NT2/D1 (cell line): ENCODE data around the gene AMOT.
A peak's percentile ranks its signal among the peaks of the same experiment; 100 is the strongest.

Experiments
- DNase-seq: peaks from one replicate; pipeline ENCODE4 v3.0.0-alpha.2; 2011; ENCODE audit warnings: low read depth, low spot score
- H3K27me3 ChIP-seq: 2 replicates; pipeline ENCODE4 v1.6.0; 2011; ENCODE audit warnings: mild to moderate bottlenecking; ENCODE audit not compliant: insufficient read length, insufficient read depth
- H3K36me3 ChIP-seq: 2 replicates; pipeline ENCODE4 v1.6.1; 2011; ENCODE audit warnings: mild to moderate bottlenecking, low read length, mixed read lengths; ENCODE audit not compliant: insufficient read depth, insufficient read length
- H3K4me1 ChIP-seq: 2 replicates; pipeline ENCODE4 v1.5.1; 2011; ENCODE audit not compliant: insufficient read depth, insufficient read length
- H3K4me3 ChIP-seq: 2 replicates; pipeline ENCODE4 v1.5.1; 2011; ENCODE audit warnings: low read depth; ENCODE audit not compliant: insufficient read length
- H3K9ac ChIP-seq: 2 replicates; pipeline ENCODE4 v1.6.0; 2011; ENCODE audit warnings: low read depth; ENCODE audit not compliant: insufficient read length
- H3K9me3 ChIP-seq: 2 replicates; pipeline ENCODE4 v1.5.1; 2011; ENCODE audit warnings: mild to moderate bottlenecking, low read length; ENCODE audit not compliant: insufficient read depth
- SUZ12 ChIP-seq: IDR thresholded peaks from 2 replicates; pipeline ENCODE4 v1.6.1; 2011; ENCODE audit not compliant: insufficient read length, insufficient read depth; ENCODE audit errors: extremely low read depth
- YY1 ChIP-seq: IDR thresholded peaks from 2 replicates; pipeline ENCODE4 v1.6.1; 2011; ENCODE audit not compliant: insufficient read length, insufficient read depth
- ZNF274 ChIP-seq: IDR thresholded peaks from 2 replicates; pipeline ENCODE4 v1.6.1; 2011; ENCODE audit warnings: mild to moderate bottlenecking, low read depth, low read length

Gene AMOT

DNA sequence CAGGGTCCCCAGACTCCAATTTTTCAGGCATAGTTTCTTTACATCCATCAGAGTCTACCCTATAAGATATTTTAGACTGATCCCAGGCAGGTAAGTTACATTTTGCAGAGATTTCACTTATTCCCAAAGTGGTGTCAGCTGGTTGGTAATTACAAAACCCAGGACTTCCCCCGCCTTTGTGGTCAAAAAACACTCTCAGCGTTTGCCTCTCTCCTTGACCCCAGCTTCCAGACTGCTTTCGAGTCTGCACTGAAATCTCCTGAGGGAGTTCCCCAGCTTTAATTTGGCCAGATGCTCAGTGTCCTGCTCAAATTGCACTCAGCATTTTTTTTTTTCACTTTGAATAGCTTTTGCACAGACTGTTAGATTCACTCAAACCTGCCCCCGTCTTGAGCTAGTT is 11.2 kb upstream of the AMOT start:
- no peaks in the 10 kb centered on the region for H3K27me3 ChIP-seq
- no peak for DNase-seq
- H3K9ac ChIP-seq, result no peak overlapping the region

DNA sequence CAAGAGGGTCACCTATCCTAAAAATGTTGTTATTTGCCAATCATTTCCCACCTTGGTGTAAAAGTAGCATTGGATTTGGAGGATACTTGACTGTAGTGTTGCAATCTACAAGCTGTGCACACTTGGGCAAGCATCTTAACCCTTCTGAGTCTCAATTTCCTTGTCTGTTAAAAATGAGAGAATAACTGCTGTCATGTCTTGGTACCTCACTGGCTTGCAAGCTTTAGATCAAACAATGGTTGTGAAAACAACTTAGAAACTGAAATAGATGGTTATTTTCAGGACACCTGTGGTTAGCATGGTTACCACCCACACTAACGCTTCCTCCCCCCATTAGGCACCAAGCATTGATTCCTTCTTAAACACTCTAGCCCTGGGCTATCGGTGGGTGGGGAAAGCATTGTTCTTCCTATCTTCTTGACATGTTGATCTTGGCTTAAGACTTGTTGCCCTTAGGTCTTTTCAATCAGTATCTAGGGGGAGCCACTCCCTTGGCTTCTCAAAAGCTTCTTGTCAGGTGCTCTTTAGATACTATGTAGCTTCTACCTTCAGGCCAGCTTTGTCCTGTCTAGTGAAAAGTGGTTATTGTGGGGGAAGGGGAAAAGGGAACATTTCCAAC is 10.6 kb upstream of the AMOT start:
- no peak overlapping the region for H3K4me3 ChIP-seq
- DNase-seq, result peak; percentile 74
- no peaks in the 10 kb centered on the region for H3K36me3 ChIP-seq
- peaks cover 4% of the 10 kb centered on the region for H3K4me1 ChIP-seq
- TF ChIP-seq ZNF274 (no peak), SUZ12 (no peak), YY1 (no peak)
- H3K27me3 ChIP-seq, result no peaks in the 10 kb centered on the region
- H3K9me3 ChIP-seq, result peaks cover 12% of the 10 kb centered on the region; the same call in 1 of the 2 replicates
- no peak overlapping the region for H3K9ac ChIP-seq

More for the DNA sequence above, 11.2 kb upstream of the AMOT start:
- TF ChIP-seq YY1, result no peak
- TF ChIP-seq ZNF274, result no peak
- TF ChIP-seq SUZ12, result no peak
- Histone ChIP-seq H3K36me3 (no peaks in the 10 kb centered on the region), H3K4me1 (peaks cover 4% of the 10 kb centered on the region), H3K9me3 (peaks cover 12% of the 10 kb centered on the region; the same call in 1 of the 2 replicates), H3K4me3 (no peak overlapping the region)

DNA sequence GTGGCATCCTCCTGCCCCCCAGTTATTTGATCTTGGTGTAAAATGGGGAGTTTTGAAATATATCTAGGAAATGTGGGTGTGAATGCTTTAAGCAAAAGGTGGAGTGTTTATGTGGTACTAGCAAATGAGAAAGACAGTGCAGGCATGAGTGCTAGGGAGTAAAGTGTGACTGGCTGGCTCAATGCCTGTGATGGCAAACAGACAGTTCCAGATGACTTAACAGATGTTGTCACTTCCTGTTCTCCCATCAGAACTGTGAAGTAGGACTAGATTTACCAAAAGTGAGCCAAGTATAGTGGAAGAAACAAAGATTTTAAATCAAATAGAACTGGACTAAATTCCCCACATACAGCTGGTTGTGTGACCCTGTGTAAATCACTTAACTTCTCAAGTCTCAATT is 8.4 kb upstream of the AMOT start:
- no peaks in the 10 kb centered on the region for H3K27me3 ChIP-seq
- H3K4me3 ChIP-seq, result no peak overlapping the region
- DNase-seq, result no peak
- peaks cover 4% of the 10 kb centered on the region for H3K4me1 ChIP-seq
- no peak for TF ChIP-seq YY1
- TF ChIP-seq ZNF274, result no peak
- TF ChIP-seq SUZ12, result no peak
- no peaks in the 10 kb centered on the region for H3K9me3 ChIP-seq
- H3K36me3 ChIP-seq, result no peaks in the 10 kb centered on the region
- H3K9ac ChIP-seq, result no peak overlapping the region

DNA sequence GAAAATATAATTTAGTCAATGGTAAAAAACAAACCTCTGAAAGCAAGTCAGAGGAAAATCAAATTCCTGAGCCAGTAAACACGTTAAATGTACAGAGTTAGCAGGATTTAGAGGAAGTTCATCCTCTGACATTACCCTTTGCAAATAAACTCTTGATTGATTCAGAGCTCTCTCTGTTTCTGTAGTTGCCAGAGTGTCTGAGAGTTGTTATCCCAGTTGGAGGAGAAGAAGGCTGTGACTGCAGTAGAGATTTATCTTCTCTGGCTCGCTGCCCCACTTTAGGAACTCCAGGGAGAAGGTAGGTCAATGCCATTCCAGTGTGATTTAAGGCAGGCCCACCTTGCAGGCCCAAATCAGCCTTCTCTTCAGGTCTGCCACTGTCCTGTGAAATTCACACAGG is 6.2 kb upstream of the AMOT start:
- no peaks in the 10 kb centered on the region for H3K9me3 ChIP-seq
- no peaks in the 10 kb centered on the region for H3K36me3 ChIP-seq
- no peaks in the 10 kb centered on the region for H3K27me3 ChIP-seq
- peaks cover 4% of the 10 kb centered on the region for H3K4me1 ChIP-seq
- no peak overlapping the region for H3K4me3 ChIP-seq
- TF ChIP-seq SUZ12 (no peak), ZNF274 (no peak)
- no peak for DNase-seq
- no peak overlapping the region for H3K9ac ChIP-seq

DNA sequence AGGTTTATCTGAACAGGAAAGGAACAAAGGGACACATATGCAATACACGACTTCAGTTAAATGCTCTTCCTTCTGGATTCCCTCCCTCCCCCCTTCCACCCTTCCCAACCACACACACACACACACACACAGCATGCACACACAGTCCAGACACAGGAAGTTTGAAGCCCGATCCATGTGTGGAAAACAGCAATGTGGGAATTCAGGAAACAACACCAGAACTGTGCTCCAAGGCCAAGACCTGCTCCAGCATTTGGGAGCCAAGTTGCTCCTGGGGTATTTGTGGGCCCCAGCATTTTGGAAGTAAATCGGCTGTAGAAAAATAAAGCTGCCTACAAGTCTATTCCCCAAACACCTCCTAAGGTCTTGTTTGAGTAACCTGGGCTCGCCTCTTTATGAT is 5.6 kb upstream of the AMOT start:
- Histone ChIP-seq H3K4me3 (no peak overlapping the region), H3K4me1 (peaks cover 4% of the 10 kb centered on the region), H3K36me3 (no peaks in the 10 kb centered on the region), H3K9ac (no peak overlapping the region), H3K27me3 (no peaks in the 10 kb centered on the region), H3K9me3 (no peaks in the 10 kb centered on the region)
- TF ChIP-seq ZNF274, result no peak
- no peak for TF ChIP-seq YY1
- TF ChIP-seq SUZ12, result no peak
- no peak for DNase-seq

DNA sequence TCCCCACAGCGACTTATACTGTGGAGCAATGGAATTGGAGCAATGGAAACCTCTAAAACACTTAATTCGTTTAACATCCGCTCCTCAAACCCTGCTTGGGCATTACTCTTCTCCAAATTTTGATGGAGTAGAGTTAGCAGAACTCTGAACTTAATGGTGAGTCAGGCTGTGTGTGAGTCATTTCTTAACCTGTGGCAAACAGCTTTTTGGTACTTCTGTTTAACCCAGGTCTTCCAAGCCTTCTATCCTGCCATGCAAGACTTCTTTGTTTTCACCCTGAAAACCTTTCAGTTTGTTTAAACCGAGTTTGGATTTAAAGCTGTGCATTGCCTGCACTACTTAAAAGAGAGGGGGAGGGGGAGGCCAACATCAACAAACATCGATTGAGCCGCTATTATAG is 3.6 kb upstream of the AMOT start:
- H3K9ac ChIP-seq, result no peak overlapping the region
- H3K4me1 ChIP-seq, result no peaks in the 10 kb centered on the region
- DNase-seq, result no peak
- TF ChIP-seq YY1 (no peak), ZNF274 (no peak), SUZ12 (no peak)
- H3K36me3 ChIP-seq, result no peaks in the 10 kb centered on the region
- no peak overlapping the region for H3K4me3 ChIP-seq
- peaks cover 8% of the 10 kb centered on the region for H3K27me3 ChIP-seq
- H3K9me3 ChIP-seq, result no peaks in the 10 kb centered on the region

DNA sequence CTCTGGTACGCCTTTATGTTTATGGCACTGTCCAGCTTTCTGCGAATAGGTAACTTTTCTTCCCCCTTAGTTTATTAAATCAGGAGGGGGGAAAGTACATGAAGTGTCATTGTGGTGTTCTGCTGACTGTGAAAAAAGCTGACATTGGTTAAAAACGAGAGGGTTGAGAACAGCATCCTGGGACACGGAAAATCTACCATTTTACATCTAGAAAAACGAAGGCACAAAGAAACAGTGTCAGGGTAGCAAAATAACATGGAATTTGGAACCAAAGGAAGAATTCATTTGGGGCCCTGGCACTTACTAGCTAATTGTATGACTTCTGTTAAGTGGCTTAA is 1.2 kb upstream of the AMOT start:
- TF ChIP-seq YY1, result no peak
- TF ChIP-seq ZNF274, result no peak
- TF ChIP-seq SUZ12, result no peak
- Histone ChIP-seq H3K4me3 (no peak overlapping the region), H3K9ac (no peak overlapping the region), H3K4me1 (no peaks in the 10 kb centered on the region), H3K27me3 (peaks cover 20% of the 10 kb centered on the region), H3K9me3 (no peaks in the 10 kb centered on the region), H3K36me3 (no peaks in the 10 kb centered on the region)
- no peak for DNase-seq
